ENCODE results near the gene CDYL. TPM values are rescaled to one million over a fixed set of nuclear protein-coding genes. Genes with fewer than 3 reads are reported as not detected.

Gene CDYL
- total and polyA plus RNA-seq, 2 of the 4 experiments (the other 2 are of a cell fraction), result 14.2 to 92.1 TPM

DNA sequence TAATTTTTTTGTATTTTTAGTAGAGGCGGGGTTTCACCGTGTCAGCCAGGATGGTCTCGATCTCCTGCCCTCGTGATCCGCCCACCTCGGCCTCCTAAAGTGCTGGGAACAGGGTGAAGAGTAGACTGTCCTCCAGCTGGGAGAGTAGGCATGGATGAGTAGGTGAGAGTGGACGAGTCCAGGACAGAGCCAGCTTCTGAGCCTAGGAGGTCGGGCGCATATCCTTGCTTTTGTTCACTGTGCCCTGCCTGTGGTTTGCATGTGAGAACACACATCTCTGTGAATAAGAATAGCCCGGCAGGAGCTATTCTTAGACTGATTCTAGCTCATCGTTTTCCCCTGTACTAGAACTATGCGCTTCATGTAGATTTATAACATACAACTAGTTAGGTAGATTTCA lies 149.4 kb downstream of the CDYL start:
- Histone ChIP-seq H3K9ac (ENCODE audit: low read depth, low read length) (no peak overlapping the region), H3K27ac (ENCODE audit: insufficient read depth, low read length) (no peak overlapping the region), H2BK15ac (ENCODE audit: low read depth, low read length) (no peak overlapping the region), H3K23ac (ENCODE audit: low read depth, low read length) (no peak overlapping the region), H4K91ac (ENCODE audit: insufficient read depth, low read depth, low read length) (no peak overlapping the region), H3K9me3 (ENCODE audit: control insufficient read depth, insufficient read depth, low read length) (no peaks in the 10 kb centered on the region), H3K27me3 (ENCODE audit: control insufficient read depth, insufficient read depth, low read length) (no peaks in the 10 kb centered on the region), H4K8ac (ENCODE audit: low read depth in 2 of 2, low read length in 2 of 2) (no peak overlapping the region), H3K56ac (ENCODE audit: extremely low read depth, insufficient read depth, low read length) (no peak overlapping the region), H3K18ac (ENCODE audit: low read depth, low read length) (no peak overlapping the region), H3K4ac (ENCODE audit: low read depth, low read length) (no peak overlapping the region), H2AFZ (replicated peaks; ENCODE audit: low read length, poor library complexity) (no peak overlapping the region), H3K79me1 (ENCODE audit: low read depth in 1 of 2, low read length in 2 of 2) (peaks cover 39 to 55% of the 10 kb centered on the region in 2 experiments), H2BK120ac (ENCODE audit: low read depth, low read length) (no peak overlapping the region), H3K9me1 (ENCODE audit: insufficient read depth, low read length) (no peaks in the 10 kb centered on the region), H3K4me2 (ENCODE audit: low read depth, low read length) (no peak overlapping the region), H2BK20ac (ENCODE audit: low read depth, low read length) (no peak overlapping the region), H3K4me3 (ENCODE audit: insufficient read depth, low read depth, low read length) (no peak overlapping the region), H2AK9ac (replicated peaks; ENCODE audit: low read depth, low read length, poor library complexity) (no peak overlapping the region), H4K20me1 (ENCODE audit: insufficient read depth, low read length) (peaks cover 23% of the 10 kb centered on the region; the same call in 1 of the 2 replicates), H4K5ac (ENCODE audit: low read depth, low read length) (no peak overlapping the region), H3K14ac (replicated peaks; ENCODE audit: low read depth, low read length) (no peak overlapping the region), H3K4me1 (ENCODE audit: control insufficient read depth, insufficient read depth, low read length) (no peaks in the 10 kb centered on the region; the same call in 1 of the 2 replicates), H2BK5ac (ENCODE audit: low read depth, low read length, poor library complexity, severe bottlenecking) (no peak overlapping the region), H3K36me3 (ENCODE audit: control insufficient read depth, insufficient read depth, low read length) (no peaks in the 10 kb centered on the region), H2AK5ac (ENCODE audit: low read depth, low read length) (no peak overlapping the region)
- ATAC-seq (ENCODE audit: low read depth) (no peak), DNase-seq (no peak)
- POLR2A ChIA-PET (ENCODE audit: unreplicated experiment), result no interaction called here
- 87% methylated on average over 4 of the region's 12 CpGs; no CpG with 5 or more reads in 1 of the 2 experiments for WGBS, 2 experiments (ENCODE audit: extremely low coverage in 2 of 2, insufficient read length in 1 of 2)
- TF ChIP-seq NFE2L2 (IDR thresholded peaks at IDR 0.05; ENCODE audit: low read depth, low read length) (no peak), MAZ (IDR thresholded peaks at IDR 0.05; ENCODE audit: borderline replicate concordance, low read depth, low read length) (no peak), MXI1 (IDR thresholded peaks at IDR 0.05; ENCODE audit: borderline replicate concordance, low read depth, low read length) (no peak), FOS (IDR thresholded peaks at IDR 0.05; ENCODE audit: low read depth, low read length) (no peak), SMC3 (IDR thresholded peaks at IDR 0.05; ENCODE audit: low read depth, low read length) (no peak), USF2 (IDR thresholded peaks at IDR 0.05; ENCODE audit: low read depth, low read length) (no peak), CHD1 (IDR thresholded peaks at IDR 0.05; ENCODE audit: low read depth, low read length) (no peak), MAFK (IDR thresholded peaks at IDR 0.05; ENCODE audit: low read depth, low read length) (no peak)
- TF ChIP-seq, protein P1, sequence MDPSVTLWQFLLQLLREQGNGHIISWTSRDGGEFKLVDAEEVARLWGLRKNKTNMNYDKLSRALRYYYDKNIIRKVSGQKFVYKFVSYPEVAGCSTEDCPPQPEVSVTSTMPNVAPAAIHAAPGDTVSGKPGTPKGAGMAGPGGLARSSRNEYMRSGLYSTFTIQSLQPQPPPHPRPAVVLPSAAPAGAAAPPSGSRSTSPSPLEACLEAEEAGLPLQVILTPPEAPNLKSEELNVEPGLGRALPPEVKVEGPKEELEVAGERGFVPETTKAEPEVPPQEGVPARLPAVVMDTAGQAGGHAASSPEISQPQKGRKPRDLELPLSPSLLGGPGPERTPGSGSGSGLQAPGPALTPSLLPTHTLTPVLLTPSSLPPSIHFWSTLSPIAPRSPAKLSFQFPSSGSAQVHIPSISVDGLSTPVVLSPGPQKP (IDR thresholded peaks at IDR 0.05; ENCODE audit: borderline replicate concordance, low read depth, low read length), result no peak
- intact Hi-C loops (cut with micrococcal nuclease), result no loop called here
- dilution Hi-C loops (cut with HindIII; ENCODE audit: low sequenced_read_pairs, unreplicated experiment), result no loop called here
- no TSS peak for BruUV-seq (replicated peaks)
- in situ Hi-C loops (cut with MboI; ENCODE audit: low sequenced_read_pairs), result no loop called here
- CTCF ChIA-PET, result no interaction called here

All from IMR-90 (cell line).